Endodermal cell (in vitro differentiated cells): ENCODE results near the gene TPX2. TPM values are rescaled to one million over a fixed set of nuclear protein-coding genes. Genes with fewer than 3 reads are reported as not detected.

Source experiments
- DNase-seq: peaks from one replicate; pipeline ENCODE4 v3.0.0-alpha.2; 2017
- H3K27ac ChIP-seq: 2 replicates; pipeline ENCODE4 v1.5.1; 2013; ENCODE audit warnings: mild to moderate bottlenecking, low read depth, low read length, moderate library complexity
- H3K27me3 ChIP-seq: 2 replicates; pipeline ENCODE4 v1.6.1; 2013; ENCODE audit warnings: mild to moderate bottlenecking, low read length, moderate library complexity; ENCODE audit not compliant: insufficient read depth, control insufficient read depth, poor library complexity, severe bottlenecking
- H3K36me3 ChIP-seq: 2 replicates; pipeline ENCODE4 v1.7.0; 2013; ENCODE audit warnings: mild to moderate bottlenecking, low read length, moderate library complexity; ENCODE audit not compliant: control insufficient read depth, insufficient read depth
- H3K4me1 ChIP-seq: one replicate; pipeline ENCODE4 v1.7.0; 2013; ENCODE audit warnings: low read length; ENCODE audit not compliant: control insufficient read depth, insufficient read depth
- H3K4me3 ChIP-seq: 2 replicates; pipeline ENCODE4 v1.5.1; 2013; ENCODE audit warnings: mild to moderate bottlenecking, low read length, moderate library complexity
- H3K9ac ChIP-seq: 2 replicates; pipeline ENCODE4 v1.6.1; 2013; ENCODE audit warnings: mild to moderate bottlenecking, low read length, moderate library complexity; ENCODE audit not compliant: poor library complexity, severe bottlenecking; ENCODE audit errors: extremely low read depth
- H3K9me3 ChIP-seq: 2 replicates; pipeline ENCODE4 v1.6.1; 2013; ENCODE audit warnings: mild to moderate bottlenecking, low read length, moderate library complexity; ENCODE audit not compliant: control insufficient read depth
- H3K27ac Mint-ChIP-seq: 2 replicates; pipeline ENCODE4 v1.8.0; 2020; ENCODE audit warnings: mixed read lengths
- H3K27me3 Mint-ChIP-seq: 2 replicates; pipeline ENCODE4 v1.8.0; 2021; ENCODE audit warnings: mild to moderate bottlenecking, mixed read lengths; ENCODE audit not compliant: insufficient read depth
- H3K36me3 Mint-ChIP-seq: 2 replicates; pipeline ENCODE4 v1.8.0; 2020; ENCODE audit warnings: low read depth, mixed read lengths
- H3K4me1 Mint-ChIP-seq: 2 replicates; pipeline ENCODE4 v1.8.0; 2020; ENCODE audit warnings: mixed read lengths
- H3K4me3 Mint-ChIP-seq: 2 replicates; pipeline ENCODE4 v1.8.0; 2020; ENCODE audit warnings: mild to moderate bottlenecking, moderate library complexity, mixed read lengths
- H3K9me3 Mint-ChIP-seq: 2 replicates; pipeline ENCODE4 v1.8.0; 2020; ENCODE audit warnings: mild to moderate bottlenecking, mixed read lengths
- WGBS, 2 experiments: methylation state at CpG; one replicate each; pipeline versions ENCODE4 v1.1.5 to v1.1.7; 2013; ENCODE audit warnings: missing lambda C conversion rate in 2 of 2, mixed read lengths in 1 of 2; ENCODE audit not compliant: insufficient coverage in 1 of 2, insufficient read length in 1 of 2; 5-methylcytosine and 5-hydroxymethylcytosine counted together
- total RNA-seq, 2 donors: library from RNA; stranded (reverse); fragmentation: NEBNext Ultra II Directional in 1 of 2; extraction: Animal tissue kit (Norgen Biotek cat#: 25700) in 1 of 2; gene quantifications; 2 replicates in 1 of 2; 3 replicates in 1 of 2; pipeline ENCODE4 v1.2.1, GENCODE V29; 2021
- TF ChIP-seq, protein P1 (sequence below): fragments of 200-600 bp; sonication (generic); conservative IDR thresholded peaks from 2 replicates; pipeline ENCODE4 v1.5.0; 2021; ENCODE audit warnings: antibody characterized with exemption, mild to moderate bottlenecking

TPX2 gene
- total RNA-seq, 2 donors from 2014 or later, result 108 to 118 TPM

GRCh38 chr20:31844737-31845299 is 105.7 kb downstream of the TPX2 start:
- Mint-ChIP-seq H3K4me1 (peaks cover 12% of the 10 kb centered on the region), H3K36me3 (no peaks in the 10 kb centered on the region), H3K9me3 (no peaks in the 10 kb centered on the region), H3K27me3 (peaks cover 32% of the 10 kb centered on the region), H3K27ac (no peak overlapping the region), H3K4me3 (no peak overlapping the region)
- no peaks in the 10 kb centered on the region for H3K27me3 ChIP-seq
- H3K27ac ChIP-seq, result no peak overlapping the region
- no peaks in the 10 kb centered on the region for H3K9me3 ChIP-seq
- H3K36me3 ChIP-seq, result no peaks in the 10 kb centered on the region
- H3K4me1 ChIP-seq, result peaks cover 5% of the 10 kb centered on the region
- no peak overlapping the region for H3K9ac ChIP-seq
- DNase-seq, result no peak
- H3K4me3 ChIP-seq, result no peak overlapping the region
- TF ChIP-seq, protein P1, sequence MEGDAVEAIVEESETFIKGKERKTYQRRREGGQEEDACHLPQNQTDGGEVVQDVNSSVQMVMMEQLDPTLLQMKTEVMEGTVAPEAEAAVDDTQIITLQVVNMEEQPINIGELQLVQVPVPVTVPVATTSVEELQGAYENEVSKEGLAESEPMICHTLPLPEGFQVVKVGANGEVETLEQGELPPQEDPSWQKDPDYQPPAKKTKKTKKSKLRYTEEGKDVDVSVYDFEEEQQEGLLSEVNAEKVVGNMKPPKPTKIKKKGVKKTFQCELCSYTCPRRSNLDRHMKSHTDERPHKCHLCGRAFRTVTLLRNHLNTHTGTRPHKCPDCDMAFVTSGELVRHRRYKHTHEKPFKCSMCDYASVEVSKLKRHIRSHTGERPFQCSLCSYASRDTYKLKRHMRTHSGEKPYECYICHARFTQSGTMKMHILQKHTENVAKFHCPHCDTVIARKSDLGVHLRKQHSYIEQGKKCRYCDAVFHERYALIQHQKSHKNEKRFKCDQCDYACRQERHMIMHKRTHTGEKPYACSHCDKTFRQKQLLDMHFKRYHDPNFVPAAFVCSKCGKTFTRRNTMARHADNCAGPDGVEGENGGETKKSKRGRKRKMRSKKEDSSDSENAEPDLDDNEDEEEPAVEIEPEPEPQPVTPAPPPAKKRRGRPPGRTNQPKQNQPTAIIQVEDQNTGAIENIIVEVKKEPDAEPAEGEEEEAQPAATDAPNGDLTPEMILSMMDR, result no peak
- WGBS, 2 experiments, result 93 to 94% methylated on average over 16 to 28 of the region's 28 CpGs

- Mint-ChIP-seq H3K27ac (no peak within 1 kb of the TSS), H3K27me3 (peaks cover 37% of the 10 kb centered on the region), H3K36me3 (no peaks in the 10 kb centered on the region), H3K4me1 (peaks cover 12% of the 10 kb centered on the region), H3K9me3 (no peaks in the 10 kb centered on the region), H3K4me3 (no peak within 1 kb of the TSS)
- Histone ChIP-seq H3K9ac (no peak within 1 kb of the TSS), H3K27ac (peak within 1 kb of the TSS; percentile 66), H3K4me3 (no peak within 1 kb of the TSS), H3K9me3 (no peaks in the 10 kb centered on the region), H3K36me3 (no peaks in the 10 kb centered on the region), H3K27me3 (no peaks in the 10 kb centered on the region), H3K4me1 (peaks cover 5% of the 10 kb centered on the region)
- peak; percentile 83 for DNase-seq
- TF ChIP-seq, protein P1, result no peak
- WGBS, 2 experiments, result 75 to 83% methylated on average over 12 to 20 of the region's 21 CpGs
These were observed 106.3 kb downstream of the TPX2 start, which contains the start of gene FOXS1 for GRCh38 chr20:31845300-31845863. TSS of gene FOXS1 (minus strand) at chr20:31845604. CDS start at chr20:31845542, 62 bp downstream.

DNA sequence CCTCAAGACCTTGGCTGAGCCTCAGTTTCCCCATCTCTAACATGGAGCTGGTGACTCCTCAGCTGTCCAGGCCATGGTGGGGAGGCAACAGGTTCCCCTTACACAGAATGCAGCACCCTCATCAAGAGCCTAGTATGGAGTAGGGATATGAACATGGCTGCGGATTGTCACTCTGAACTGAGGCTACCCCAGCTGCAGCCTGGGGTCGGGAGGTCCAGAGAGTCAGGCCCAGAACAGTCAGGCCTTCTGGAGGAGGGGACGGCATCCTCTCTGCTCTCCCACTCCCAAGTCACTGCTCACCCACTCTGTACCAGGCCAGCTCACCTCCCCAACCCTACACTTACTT is 107.7 kb downstream of the TPX2 start:
- Histone ChIP-seq H3K9ac (no peak overlapping the region), H3K27me3 (peaks cover 5% of the 10 kb centered on the region), H3K9me3 (no peaks in the 10 kb centered on the region), H3K4me1 (no peaks in the 10 kb centered on the region), H3K27ac (no peak overlapping the region), H3K36me3 (no peaks in the 10 kb centered on the region), H3K4me3 (no peak overlapping the region)
- DNase-seq, result no peak
- H3K9me3 Mint-ChIP-seq, result no peaks in the 10 kb centered on the region
- no peaks in the 10 kb centered on the region for H3K36me3 Mint-ChIP-seq
- peaks cover 7% of the 10 kb centered on the region for H3K4me1 Mint-ChIP-seq
- 68 to 80% methylated on average over 1 to 3 of the region's 3 CpGs for WGBS, 2 experiments
- H3K27ac Mint-ChIP-seq, result no peak overlapping the region
- TF ChIP-seq, protein P1, result no peak
- peaks cover 51% of the 10 kb centered on the region for H3K27me3 Mint-ChIP-seq
- no peak overlapping the region for H3K4me3 Mint-ChIP-seq
